Activated naive CD8-positive, alpha-beta T cell treated with anti-CD3 and anti-CD28 coated beads, Interleukin-2, amount 10 ng/mL, durations not matched to agents 7 days and 5 days (primary cell): Measurements from ENCODE around the gene ADCY2. TPM values are rescaled to one million over a fixed set of nuclear protein-coding genes. Genes with fewer than 3 reads are reported as not detected.

Experiments used
- ATAC-seq: fragments of 150-1000 bp; cut with Tn5 transposase; one replicate; pipeline ENCODE4 v1.10.0; 2021; ENCODE audit warnings: low read depth, moderate library complexity
- POLR2A ChIA-PET: fragments of 350-600 bp; sonication (Branson Sonifier 250); formaldehyde crosslinking; loops from one replicate; lab custom pipeline; 2021; ENCODE audit warnings: antibody characterized with exemption; lab: Charles Lee
- DNase-seq: peaks from one replicate; pipeline ENCODE4 v3.0.0; 2021
- H3K27ac Mint-ChIP-seq: one replicate; pipeline ENCODE4 v1.8.0; 2022; ENCODE audit warnings: mild to moderate bottlenecking, mixed read lengths
- H3K27me3 Mint-ChIP-seq: one replicate; pipeline ENCODE4 v1.8.0; 2022; ENCODE audit warnings: mild to moderate bottlenecking, moderate library complexity, mixed read lengths
- H3K36me3 Mint-ChIP-seq: one replicate; pipeline ENCODE4 v1.8.0; 2021; ENCODE audit warnings: mild to moderate bottlenecking, mixed read lengths
- H3K4me1 Mint-ChIP-seq: one replicate; pipeline ENCODE4 v1.8.0; 2021; ENCODE audit warnings: mixed read lengths
- H3K4me3 Mint-ChIP-seq: one replicate; pipeline ENCODE4 v1.8.0; 2022; ENCODE audit warnings: mild to moderate bottlenecking, moderate library complexity, mixed read lengths
- H3K9me3 Mint-ChIP-seq: one replicate; pipeline ENCODE4 v1.8.0; 2021; ENCODE audit warnings: mixed read lengths
- total RNA-seq, 2 experiments: library from RNA; stranded (reverse); gene quantifications; one replicate each; pipeline ENCODE4 v1.2.3, GENCODE V29; 2021

Gene ADCY2
- total RNA-seq, 2 experiments from 2014 or later = not detected

DNA sequence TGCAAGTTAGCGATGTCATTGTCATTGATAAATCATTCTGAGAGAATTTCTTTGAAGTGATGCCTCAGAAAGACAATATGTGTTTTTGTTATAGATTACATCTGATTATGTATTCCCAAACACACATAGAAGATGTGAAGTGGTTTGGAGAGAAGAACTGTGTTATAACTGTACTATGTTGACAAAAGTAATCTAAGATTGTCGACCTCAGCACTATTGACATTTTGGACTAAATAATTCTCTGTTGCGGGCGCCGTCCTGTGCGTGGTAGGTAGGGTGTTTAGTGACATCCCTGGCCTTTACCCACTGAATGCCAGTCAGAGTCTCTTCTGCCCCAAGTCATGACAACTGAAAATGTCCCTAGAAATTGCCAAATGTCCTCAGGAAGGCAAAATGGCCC, 377.2 kb downstream of the ADCY2 start:
- ATAC-seq = no peak
- H3K36me3 Mint-ChIP-seq = no peaks in the 10 kb centered on the region
- H3K4me3 Mint-ChIP-seq = no peak overlapping the region
- H3K4me1 Mint-ChIP-seq = no peaks in the 10 kb centered on the region
- H3K27me3 Mint-ChIP-seq = peaks cover 58% of the 10 kb centered on the region
- no peak overlapping the region for H3K27ac Mint-ChIP-seq
- H3K9me3 Mint-ChIP-seq = no peaks in the 10 kb centered on the region
- POLR2A ChIA-PET = no interaction called here
- no peak for DNase-seq

DNA sequence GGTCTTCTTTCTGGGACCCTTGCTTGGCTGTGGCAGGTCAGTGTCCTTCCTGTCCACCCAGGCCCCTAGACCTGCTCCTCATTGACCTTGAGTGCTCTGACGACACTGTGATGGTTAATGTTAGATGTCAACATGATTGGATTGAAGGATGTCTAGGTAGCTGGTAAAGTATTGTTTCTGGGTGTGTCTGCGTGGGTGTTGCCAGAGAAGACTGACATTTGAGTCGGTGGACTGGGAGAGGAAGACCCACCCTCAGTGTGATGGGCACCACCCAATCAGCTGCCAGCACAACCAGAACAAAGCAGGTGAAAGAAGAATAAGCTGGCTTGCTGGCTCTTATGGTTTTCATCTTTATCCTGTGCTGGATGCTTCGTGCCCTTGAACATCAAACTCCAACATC, 380.5 kb downstream of the ADCY2 start:
- no peak for DNase-seq
- POLR2A ChIA-PET = no interaction called here
- Mint-ChIP-seq H3K27me3 (peaks cover 60% of the 10 kb centered on the region), H3K4me1 (peaks cover 11% of the 10 kb centered on the region), H3K36me3 (no peaks in the 10 kb centered on the region), H3K4me3 (no peak overlapping the region), H3K9me3 (no peaks in the 10 kb centered on the region), H3K27ac (no peak overlapping the region)
- ATAC-seq = no peak

DNA sequence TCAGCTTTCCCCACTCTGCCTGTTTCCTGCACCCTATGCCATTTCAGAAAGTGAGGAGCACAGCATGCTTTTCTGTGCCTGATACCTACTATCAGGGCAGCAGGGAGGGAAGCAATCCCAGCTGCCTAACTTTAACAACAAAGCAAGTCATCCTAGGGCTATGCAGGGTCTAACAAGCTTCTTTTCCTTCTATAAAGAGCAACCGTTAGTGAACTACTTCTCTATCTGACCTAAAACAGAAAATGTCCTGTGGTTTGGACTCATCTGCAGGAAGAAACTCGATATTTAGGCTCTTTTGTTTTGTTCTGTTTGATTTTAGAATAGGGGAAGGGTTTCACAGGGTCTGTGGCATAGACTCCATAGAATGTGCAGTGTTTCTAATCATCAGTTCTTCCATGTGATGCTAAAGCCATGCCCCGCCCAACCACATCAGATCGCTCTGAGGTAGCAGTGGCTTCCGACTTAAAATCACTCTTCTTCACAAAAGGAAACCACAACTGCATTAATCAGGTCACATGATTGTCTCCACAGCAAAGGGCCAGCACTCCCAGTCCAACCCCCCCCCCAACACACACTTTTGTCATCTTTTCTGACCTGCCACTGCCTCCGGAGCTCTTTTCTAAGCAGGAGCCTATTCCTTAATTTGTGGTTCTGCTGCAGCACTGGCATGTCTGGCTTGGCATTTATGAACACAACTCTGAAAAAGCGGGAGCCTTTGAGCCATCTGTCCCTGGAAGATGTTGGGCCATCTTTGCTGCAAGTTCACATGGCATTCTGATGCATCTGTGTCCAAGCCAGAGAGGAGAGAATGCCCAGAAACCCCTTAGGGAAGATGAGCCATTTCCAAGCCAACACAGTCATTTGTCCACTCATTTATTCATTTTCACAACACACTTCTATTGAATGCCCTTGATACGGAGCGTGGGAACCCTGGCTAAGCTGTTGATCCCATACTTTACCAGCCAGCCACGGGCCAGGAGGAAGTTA, 383.4 kb downstream of the ADCY2 start:
- Mint-ChIP-seq H3K4me1 (peaks cover 11% of the 10 kb centered on the region), H3K4me3 (no peak overlapping the region), H3K36me3 (no peaks in the 10 kb centered on the region), H3K9me3 (no peaks in the 10 kb centered on the region), H3K27ac (no peak overlapping the region), H3K27me3 (peaks cover 67% of the 10 kb centered on the region)
- peak; percentile 36 for DNase-seq
- peak; percentile 79 for ATAC-seq
- POLR2A ChIA-PET = no interaction called here

DNA sequence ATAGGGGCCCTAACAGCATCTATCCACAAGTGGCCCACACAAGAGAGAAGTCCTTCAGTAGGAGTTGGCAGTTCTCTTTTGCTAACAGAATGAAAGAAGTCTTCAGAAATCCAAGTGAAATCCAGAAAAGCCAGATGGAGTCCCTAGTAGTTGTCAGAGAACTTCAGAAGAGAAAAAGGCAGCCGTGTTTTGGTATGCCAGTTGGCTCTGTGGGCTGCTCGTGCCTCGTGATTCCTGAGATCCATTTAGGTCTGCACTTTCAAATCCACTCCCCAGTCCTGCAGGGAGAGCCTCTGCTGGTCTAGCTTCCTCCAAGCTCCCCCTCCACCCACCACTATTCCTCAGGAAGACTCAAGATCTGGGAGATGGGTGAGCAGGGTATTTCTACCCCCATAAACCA, 386.0 kb downstream of the ADCY2 start:
- POLR2A ChIA-PET = no interaction called here
- H3K4me1 Mint-ChIP-seq = peaks cover 11% of the 10 kb centered on the region

DNA sequence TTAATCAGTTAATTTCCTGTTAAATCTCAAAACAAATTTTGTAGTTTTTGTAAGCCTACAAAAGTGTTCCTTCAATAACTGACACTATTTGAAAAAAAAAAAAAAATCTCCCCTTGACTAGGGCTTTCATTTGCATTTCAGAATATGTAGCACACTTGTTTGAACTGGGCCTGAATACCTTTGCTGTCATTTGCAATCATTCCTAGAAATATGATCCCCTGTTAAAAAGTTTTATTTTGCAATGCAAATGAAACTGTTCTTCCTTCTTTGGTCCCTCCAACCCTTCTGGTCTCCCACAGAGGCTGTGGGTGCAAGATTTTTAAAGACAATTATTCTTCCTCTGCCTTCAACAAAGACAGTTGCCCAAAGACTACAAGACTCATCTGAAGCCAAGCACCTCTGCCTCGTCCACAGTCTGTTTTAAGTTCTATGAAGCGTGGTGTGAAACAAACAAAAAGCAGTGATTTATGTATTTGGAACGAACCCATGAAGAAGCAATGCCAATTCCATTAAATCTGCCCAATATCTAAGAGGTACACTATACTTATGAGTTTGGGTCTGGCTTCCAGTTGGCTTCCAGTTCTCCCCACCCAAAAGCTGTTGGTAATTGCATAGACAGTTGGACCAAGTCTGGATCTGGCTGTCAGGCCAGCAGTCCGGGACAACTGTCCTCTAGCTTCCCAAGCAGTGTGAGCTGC, 388.9 kb downstream of the ADCY2 start:
- no peak for DNase-seq
- peaks cover under 1% of the 10 kb centered on the region for H3K4me1 Mint-ChIP-seq
- no peaks in the 10 kb centered on the region for H3K36me3 Mint-ChIP-seq
- no peak overlapping the region for H3K27ac Mint-ChIP-seq
- no peak for ATAC-seq
- H3K9me3 Mint-ChIP-seq = no peaks in the 10 kb centered on the region
- POLR2A ChIA-PET = no interaction called here
- H3K4me3 Mint-ChIP-seq = no peak overlapping the region
- peaks cover 59% of the 10 kb centered on the region for H3K27me3 Mint-ChIP-seq

More for the DNA sequence above, 386.0 kb downstream of the ADCY2 start:
- H3K27ac Mint-ChIP-seq = no peak overlapping the region
- DNase-seq (no peak), ATAC-seq (no peak)
- no peaks in the 10 kb centered on the region for H3K36me3 Mint-ChIP-seq
- H3K9me3 Mint-ChIP-seq = no peaks in the 10 kb centered on the region
- H3K4me3 Mint-ChIP-seq = no peak overlapping the region
- H3K27me3 Mint-ChIP-seq = peaks cover 65% of the 10 kb centered on the region

DNA sequence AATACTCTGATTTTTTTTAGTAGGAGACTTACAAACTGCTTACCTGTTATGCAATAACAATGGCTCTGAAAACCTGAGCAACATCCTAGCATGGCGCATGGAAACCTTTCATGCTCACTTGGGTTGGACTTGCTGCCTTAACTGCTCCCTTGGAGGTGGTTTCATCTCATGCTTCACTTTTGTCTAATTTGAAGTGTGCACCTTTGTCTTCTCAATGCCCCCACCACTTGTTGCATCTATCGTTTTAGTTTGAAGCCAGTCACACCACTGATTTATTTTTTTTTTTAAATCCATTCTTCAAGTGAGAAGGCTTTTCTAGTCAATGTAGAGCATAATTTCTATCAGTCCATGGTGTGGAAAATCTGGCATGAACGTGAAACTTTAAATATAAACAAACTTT, 391.8 kb downstream of the ADCY2 start:
- Mint-ChIP-seq H3K27ac (no peak overlapping the region), H3K9me3 (no peaks in the 10 kb centered on the region), H3K27me3 (peaks cover 38% of the 10 kb centered on the region), H3K4me3 (no peak overlapping the region), H3K36me3 (no peaks in the 10 kb centered on the region), H3K4me1 (no peaks in the 10 kb centered on the region)
- ATAC-seq (no peak), DNase-seq (no peak)
- POLR2A ChIA-PET = no interaction called here

DNA sequence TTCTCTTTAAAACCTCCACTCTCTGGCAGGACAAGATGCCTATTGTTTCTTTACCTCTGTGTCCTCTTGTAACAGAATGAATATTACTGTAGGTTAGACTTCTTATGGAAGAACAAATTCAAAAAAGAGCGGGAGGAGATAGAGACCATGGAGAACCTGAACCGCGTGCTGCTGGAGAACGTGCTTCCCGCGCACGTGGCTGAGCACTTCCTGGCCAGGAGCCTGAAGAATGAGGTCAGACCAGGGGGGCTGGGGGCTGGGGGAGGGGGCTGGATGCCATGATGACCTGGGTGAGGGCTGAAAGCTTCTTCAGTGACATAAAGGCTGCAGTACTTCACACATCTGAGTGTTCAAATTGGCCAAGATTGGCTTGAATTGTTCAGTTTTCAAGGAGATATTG, 393.6 kb downstream of the ADCY2 start:
- POLR2A ChIA-PET = no interaction called here
- Mint-ChIP-seq H3K9me3 (no peaks in the 10 kb centered on the region), H3K36me3 (no peaks in the 10 kb centered on the region), H3K27ac (no peak overlapping the region), H3K4me1 (no peaks in the 10 kb centered on the region), H3K4me3 (no peak overlapping the region), H3K27me3 (peaks cover 25% of the 10 kb centered on the region)
- DNase-seq (no peak), ATAC-seq (no peak)

DNA sequence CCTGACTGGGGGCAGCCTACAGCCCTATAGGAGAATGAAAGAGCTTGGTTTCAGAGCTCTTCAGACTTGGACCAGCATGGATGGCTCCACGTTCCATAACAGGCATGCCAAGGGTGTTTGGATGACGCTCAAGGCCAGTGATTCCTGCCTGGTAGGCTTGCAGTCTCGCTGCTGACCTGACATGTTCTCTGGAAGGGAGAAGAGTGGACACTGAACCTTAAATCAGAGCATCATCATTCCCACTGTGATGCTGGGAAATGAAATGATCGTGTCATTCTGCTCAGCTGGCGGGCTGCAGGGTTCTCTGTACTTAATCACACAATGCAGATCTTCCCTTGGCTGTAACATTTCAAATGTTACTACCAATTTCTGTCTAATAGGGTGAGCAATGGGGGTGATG, 398.0 kb downstream of the ADCY2 start:
- Mint-ChIP-seq H3K27me3 (peaks cover 11% of the 10 kb centered on the region), H3K4me3 (no peak overlapping the region), H3K27ac (no peak overlapping the region), H3K4me1 (no peaks in the 10 kb centered on the region), H3K36me3 (no peaks in the 10 kb centered on the region), H3K9me3 (no peaks in the 10 kb centered on the region)
- ATAC-seq (no peak), DNase-seq (no peak)
- POLR2A ChIA-PET = no interaction called here

DNA sequence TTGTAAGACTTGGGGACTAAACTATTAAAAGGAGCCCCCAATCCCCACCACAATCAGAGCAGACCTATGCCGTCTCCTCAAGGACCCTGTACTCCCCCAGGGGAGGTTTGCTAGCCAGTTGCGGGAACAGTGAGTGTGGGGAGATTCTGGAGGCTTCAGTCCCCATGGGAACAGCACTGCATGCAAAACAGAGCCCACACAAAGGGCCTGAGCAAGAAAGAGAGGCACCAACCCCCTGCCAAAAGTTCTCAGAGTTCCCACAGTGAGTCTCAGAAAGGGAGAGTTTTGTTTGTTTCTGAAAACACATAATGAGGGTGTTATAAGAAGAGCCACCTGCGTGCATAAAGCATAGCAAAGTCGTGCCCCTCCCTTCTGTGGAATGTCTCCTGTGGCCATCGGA, 398.4 kb downstream of the ADCY2 start:
- Mint-ChIP-seq H3K27me3 (peaks cover 11% of the 10 kb centered on the region), H3K27ac (no peak overlapping the region), H3K36me3 (no peaks in the 10 kb centered on the region), H3K4me3 (no peak overlapping the region), H3K9me3 (no peaks in the 10 kb centered on the region), H3K4me1 (no peaks in the 10 kb centered on the region)
- DNase-seq (no peak), ATAC-seq (no peak)
- POLR2A ChIA-PET = no interaction called here

DNA sequence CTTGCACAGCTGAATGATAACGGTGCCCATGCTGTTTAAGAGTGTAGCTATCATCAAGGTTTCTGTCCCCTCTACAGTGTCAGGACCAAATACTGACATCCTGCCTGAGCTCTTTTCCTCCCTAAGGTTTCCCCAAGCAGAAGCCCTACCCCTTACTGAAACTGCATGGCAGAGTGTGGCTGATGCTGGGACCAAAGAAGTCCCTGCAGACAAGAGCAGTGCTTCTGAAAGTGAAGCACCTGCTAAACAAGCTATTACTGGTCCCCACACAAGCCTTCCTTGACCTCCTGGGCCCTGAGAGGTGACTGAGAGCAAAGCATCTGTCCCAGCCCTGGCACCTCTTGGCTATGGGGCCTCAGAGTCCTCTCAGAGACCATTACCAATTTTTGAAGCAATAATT, 398.9 kb downstream of the ADCY2 start:
- H3K36me3 Mint-ChIP-seq = no peaks in the 10 kb centered on the region
- no peak overlapping the region for H3K27ac Mint-ChIP-seq
- ATAC-seq = no peak
- DNase-seq = no peak
- H3K4me3 Mint-ChIP-seq = no peak overlapping the region
- H3K27me3 Mint-ChIP-seq = peaks cover 9% of the 10 kb centered on the region
- POLR2A ChIA-PET = no interaction called here
- no peaks in the 10 kb centered on the region for H3K9me3 Mint-ChIP-seq
- H3K4me1 Mint-ChIP-seq = no peaks in the 10 kb centered on the region

DNA sequence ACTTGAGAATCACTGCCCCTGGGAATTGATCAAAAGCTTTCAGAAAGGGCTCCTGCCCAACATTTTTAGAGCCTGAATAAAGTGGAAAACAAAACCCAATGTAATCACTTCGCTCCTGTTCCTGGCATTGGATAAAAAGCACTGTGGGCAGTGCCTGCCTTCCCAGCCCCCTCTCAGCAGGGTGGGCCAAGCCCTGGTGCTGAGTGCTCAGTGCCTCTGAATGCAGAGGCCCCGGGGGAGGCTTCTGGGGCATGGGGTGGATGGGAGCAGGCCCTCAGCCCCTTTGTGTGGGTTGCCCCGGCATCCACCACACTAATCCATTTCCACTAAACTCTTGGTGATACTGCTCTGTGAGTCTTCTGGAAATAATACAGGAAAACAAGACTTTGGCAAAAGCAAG, 399.4 kb downstream of the ADCY2 start:
- Mint-ChIP-seq H3K4me1 (no peaks in the 10 kb centered on the region), H3K9me3 (no peaks in the 10 kb centered on the region), H3K27ac (no peak overlapping the region), H3K27me3 (peaks cover 9% of the 10 kb centered on the region), H3K4me3 (no peak overlapping the region), H3K36me3 (no peaks in the 10 kb centered on the region)
- DNase-seq (no peak), ATAC-seq (no peak)
- POLR2A ChIA-PET = no interaction called here

DNA sequence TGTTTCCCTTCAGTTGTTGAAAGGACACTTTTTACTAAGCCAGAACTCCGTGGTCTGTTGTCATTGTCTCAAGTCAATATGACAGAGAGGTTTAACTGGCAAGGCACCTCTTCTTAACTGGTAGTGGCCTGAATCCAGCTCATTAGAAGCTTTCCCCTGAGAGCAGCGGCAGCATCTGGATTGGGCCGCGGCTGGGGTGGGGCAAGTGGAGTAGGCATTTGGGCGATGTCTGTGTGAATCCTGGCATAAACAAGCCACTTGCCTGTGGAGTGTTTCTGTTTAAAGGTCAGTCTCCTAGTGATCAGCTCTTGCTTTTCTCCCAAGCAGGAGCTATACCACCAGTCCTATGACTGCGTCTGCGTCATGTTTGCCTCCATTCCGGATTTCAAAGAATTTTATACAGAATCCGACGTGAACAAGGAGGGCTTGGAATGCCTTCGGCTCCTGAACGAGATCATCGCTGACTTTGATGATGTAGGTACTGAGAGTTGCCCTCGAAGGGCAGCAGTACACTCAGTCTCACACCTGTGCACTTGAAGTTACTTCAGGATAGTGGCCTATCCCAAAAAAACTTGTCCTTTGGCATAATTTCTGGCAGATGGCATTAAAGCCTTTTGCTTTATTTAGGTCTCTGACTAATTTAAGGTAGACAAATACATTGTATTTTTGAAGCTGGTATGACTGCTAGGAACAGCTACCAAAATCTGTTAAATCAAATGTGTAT, 406.1 kb downstream of the ADCY2 start:
- H3K27ac Mint-ChIP-seq = no peak overlapping the region
- ATAC-seq = no peak
- H3K36me3 Mint-ChIP-seq = no peaks in the 10 kb centered on the region
- no peak for DNase-seq
- H3K4me1 Mint-ChIP-seq = no peaks in the 10 kb centered on the region
- peaks cover 3% of the 10 kb centered on the region for H3K27me3 Mint-ChIP-seq
- POLR2A ChIA-PET = no interaction called here
- no peak overlapping the region for H3K4me3 Mint-ChIP-seq
- H3K9me3 Mint-ChIP-seq = no peaks in the 10 kb centered on the region

DNA sequence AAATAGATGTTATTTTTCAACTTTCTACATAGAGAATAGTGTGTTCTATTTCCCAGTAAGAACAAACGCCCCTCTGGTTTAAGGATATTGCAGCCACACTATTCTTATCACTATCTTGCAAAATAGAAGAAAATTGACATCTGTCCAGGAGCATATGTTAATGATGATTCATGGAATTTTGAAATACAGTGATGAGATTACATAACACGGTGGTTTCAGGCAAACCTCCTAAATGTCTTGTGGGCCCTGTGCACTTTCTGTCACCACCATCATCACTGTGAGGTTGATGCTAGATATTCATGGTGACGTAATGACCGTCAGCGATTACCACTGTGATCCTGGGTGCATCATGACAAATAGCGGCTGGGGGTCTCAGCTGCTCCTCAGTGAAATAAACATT, 406.9 kb downstream of the ADCY2 start:
- no peaks in the 10 kb centered on the region for H3K4me1 Mint-ChIP-seq
- H3K27ac Mint-ChIP-seq = no peak overlapping the region
- H3K36me3 Mint-ChIP-seq = no peaks in the 10 kb centered on the region
- H3K4me3 Mint-ChIP-seq = no peak overlapping the region
- DNase-seq (no peak), ATAC-seq (no peak)
- POLR2A ChIA-PET = no interaction called here
- peaks cover 8% of the 10 kb centered on the region for H3K27me3 Mint-ChIP-seq
- H3K9me3 Mint-ChIP-seq = no peaks in the 10 kb centered on the region
